ENCODE results near the gene OIT3. TPM values are rescaled to one million over a fixed set of nuclear protein-coding genes. Genes with fewer than 3 reads are reported as not detected.

Gene OIT3
- total and polyA plus RNA-seq, 3 donors from 2014 or later, result 0.68 to 1.4 (median 0.87) TPM

DNA sequence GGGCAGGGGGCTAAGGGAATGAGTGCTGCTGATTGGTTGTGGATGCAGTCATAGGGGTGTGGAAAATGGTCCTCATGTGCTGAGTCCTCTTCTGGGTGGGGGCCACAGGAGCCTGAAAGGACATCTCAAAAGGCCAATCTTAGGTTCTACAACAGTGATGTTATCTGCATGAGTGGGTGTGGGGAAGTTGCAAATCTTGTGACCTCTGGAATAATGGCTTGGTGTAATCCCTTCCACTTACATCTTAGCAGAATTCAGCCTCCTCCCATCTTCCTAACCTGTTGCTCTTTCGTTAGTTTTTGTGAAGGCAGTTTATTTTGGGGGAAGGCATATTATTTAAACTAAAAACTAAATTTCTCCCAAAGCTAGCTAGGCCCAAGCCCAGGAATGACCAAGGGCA is 42.0 kb upstream of the OIT3 start:
- no peaks in the 10 kb centered on the region for H3K36me3 ChIP-seq (ENCODE audit: low read depth, missing control alignments)
- 89 to 97% methylated on average over 1 of the region's 1 CpG for WGBS, 2 donors
- no peaks in the 10 kb centered on the region for H3K4me1 ChIP-seq
- no peak for TF ChIP-seq POLR2A (IDR thresholded peaks at IDR 0.05)
- TF ChIP-seq, protein P1, sequence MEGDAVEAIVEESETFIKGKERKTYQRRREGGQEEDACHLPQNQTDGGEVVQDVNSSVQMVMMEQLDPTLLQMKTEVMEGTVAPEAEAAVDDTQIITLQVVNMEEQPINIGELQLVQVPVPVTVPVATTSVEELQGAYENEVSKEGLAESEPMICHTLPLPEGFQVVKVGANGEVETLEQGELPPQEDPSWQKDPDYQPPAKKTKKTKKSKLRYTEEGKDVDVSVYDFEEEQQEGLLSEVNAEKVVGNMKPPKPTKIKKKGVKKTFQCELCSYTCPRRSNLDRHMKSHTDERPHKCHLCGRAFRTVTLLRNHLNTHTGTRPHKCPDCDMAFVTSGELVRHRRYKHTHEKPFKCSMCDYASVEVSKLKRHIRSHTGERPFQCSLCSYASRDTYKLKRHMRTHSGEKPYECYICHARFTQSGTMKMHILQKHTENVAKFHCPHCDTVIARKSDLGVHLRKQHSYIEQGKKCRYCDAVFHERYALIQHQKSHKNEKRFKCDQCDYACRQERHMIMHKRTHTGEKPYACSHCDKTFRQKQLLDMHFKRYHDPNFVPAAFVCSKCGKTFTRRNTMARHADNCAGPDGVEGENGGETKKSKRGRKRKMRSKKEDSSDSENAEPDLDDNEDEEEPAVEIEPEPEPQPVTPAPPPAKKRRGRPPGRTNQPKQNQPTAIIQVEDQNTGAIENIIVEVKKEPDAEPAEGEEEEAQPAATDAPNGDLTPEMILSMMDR (IDR thresholded peaks at IDR 0.05), result no peak
- H3K9me3 ChIP-seq, result no peaks in the 10 kb centered on the region
- no peak overlapping the region for H3K27ac ChIP-seq
- no peak for DNase-seq
- intact Hi-C loops (cut with DNase I; ENCODE audit: low total_unique reads), result no loop called here
- no peak overlapping the region for H3K4me3 ChIP-seq
- no peaks in the 10 kb centered on the region for H3K27me3 ChIP-seq

DNA sequence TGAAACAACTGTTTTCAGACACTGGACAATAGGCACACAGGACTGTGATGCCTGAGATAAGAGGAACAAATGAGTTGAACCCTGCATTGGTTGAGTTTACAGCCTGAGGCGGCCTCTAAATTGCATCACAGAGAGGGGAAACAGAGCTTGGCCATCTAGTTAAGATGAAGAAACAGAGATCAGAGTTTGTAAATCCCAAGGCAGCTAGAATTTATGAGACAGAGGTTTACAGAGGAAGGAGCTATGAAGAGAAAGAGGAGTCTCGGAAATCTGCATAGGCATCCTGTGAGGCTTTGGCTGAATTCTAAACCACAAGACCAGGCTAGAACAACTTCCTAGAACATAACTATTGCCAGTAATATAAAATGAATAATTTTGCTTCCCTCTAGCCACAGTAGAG is 41.0 kb upstream of the OIT3 start:
- WGBS, 2 donors, result 84 to 93% methylated on average over 2 of the region's 2 CpGs

DNA sequence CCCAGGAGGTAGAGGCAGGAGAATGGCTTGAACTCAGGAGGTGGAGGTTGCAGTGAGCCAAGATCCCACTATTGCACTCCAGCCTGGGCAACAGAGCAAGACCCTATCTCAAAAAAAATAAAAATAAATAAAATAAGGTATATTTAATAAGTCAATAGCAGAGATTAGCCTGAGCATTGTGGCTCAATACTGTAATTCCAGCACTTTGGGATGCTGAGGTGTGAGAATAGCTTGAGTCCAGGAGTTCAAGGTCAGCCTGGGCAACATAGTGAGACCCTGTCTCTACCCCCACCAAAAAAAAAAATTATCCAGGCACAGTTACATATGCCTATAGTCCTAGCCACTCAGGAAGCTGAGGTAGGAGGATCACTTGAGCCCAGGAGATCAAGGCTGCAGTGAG is 38.4 kb upstream of the OIT3 start:
- Histone ChIP-seq H3K27ac (no peak overlapping the region), H3K27me3 (no peaks in the 10 kb centered on the region), H3K4me1 (no peaks in the 10 kb centered on the region), H3K4me3 (no peak overlapping the region), H3K36me3 (ENCODE audit: low read depth, missing control alignments) (no peaks in the 10 kb centered on the region), H3K9me3 (no peaks in the 10 kb centered on the region)
- intact Hi-C loops (cut with DNase I; ENCODE audit: low total_unique reads), result no loop called here
- TF ChIP-seq, protein P1 (IDR thresholded peaks at IDR 0.05), result no peak
- no peak for TF ChIP-seq POLR2A (IDR thresholded peaks at IDR 0.05)
- no peak for DNase-seq

More for the DNA sequence above, 41.0 kb upstream of the OIT3 start:
- Histone ChIP-seq H3K27ac (no peak overlapping the region), H3K27me3 (no peaks in the 10 kb centered on the region), H3K4me3 (no peak overlapping the region), H3K36me3 (ENCODE audit: low read depth, missing control alignments) (no peaks in the 10 kb centered on the region), H3K9me3 (no peaks in the 10 kb centered on the region), H3K4me1 (no peaks in the 10 kb centered on the region)
- intact Hi-C loops (cut with DNase I; ENCODE audit: low total_unique reads), result no loop called here
- no peak for TF ChIP-seq POLR2A (IDR thresholded peaks at IDR 0.05)
- TF ChIP-seq, protein P1 (IDR thresholded peaks at IDR 0.05), result no peak
- DNase-seq, result no peak

DNA sequence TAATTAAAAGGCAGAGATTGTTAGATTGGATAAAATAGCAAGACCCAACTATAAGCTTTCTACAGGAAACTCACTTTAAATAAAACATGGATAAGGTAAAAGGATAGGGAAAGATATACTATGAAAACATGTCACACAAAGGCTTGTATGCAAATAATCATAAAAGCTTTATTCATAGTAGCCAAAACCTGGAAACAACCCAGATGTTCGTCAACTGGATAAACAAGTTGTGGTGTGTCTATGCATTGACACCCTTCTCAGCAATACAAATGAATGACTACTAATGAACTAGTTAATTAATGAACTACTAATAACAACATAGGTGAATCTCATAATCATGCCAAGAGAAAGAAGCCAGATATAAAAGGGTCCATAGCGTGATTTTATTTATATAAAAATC is 37.7 kb upstream of the OIT3 start:
- Histone ChIP-seq H3K4me3 (no peak overlapping the region), H3K9me3 (no peaks in the 10 kb centered on the region), H3K27me3 (no peaks in the 10 kb centered on the region), H3K27ac (no peak overlapping the region), H3K36me3 (ENCODE audit: low read depth, missing control alignments) (no peaks in the 10 kb centered on the region), H3K4me1 (no peaks in the 10 kb centered on the region)
- intact Hi-C loops (cut with DNase I; ENCODE audit: low total_unique reads), result no loop called here
- TF ChIP-seq, protein P1 (IDR thresholded peaks at IDR 0.05), result no peak
- no peak for TF ChIP-seq POLR2A (IDR thresholded peaks at IDR 0.05)
- DNase-seq, result no peak
- WGBS, 2 donors, result 88 to 93% methylated on average over 2 of the region's 2 CpGs

DNA sequence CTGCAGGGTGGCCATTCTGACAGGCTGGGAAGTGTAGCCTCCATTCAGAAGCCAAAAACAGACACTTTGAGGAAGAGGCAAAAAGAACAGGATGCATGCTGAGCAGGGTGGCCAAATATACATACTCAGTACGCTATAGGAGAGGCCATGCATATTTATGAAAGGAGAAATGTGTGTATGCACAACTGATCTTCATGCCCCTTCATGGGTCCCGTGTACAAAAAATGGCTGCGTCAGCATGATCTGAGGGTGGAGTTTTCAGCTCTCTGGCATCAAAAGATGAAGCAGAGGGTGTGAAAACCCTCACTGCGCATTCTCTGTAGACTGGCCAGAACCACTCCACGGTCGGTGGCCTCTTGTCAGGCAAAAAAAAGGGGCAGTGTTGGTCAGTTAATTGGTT is 35.5 kb upstream of the OIT3 start:
- WGBS, 2 donors, result 91 to 92% methylated on average over 6 of the region's 6 CpGs
- H3K27me3 ChIP-seq, result no peaks in the 10 kb centered on the region
- no peaks in the 10 kb centered on the region for H3K36me3 ChIP-seq (ENCODE audit: low read depth, missing control alignments)
- no peaks in the 10 kb centered on the region for H3K9me3 ChIP-seq
- no peak for DNase-seq
- intact Hi-C loops (cut with DNase I; ENCODE audit: low total_unique reads), result no loop called here
- TF ChIP-seq, protein P1 (IDR thresholded peaks at IDR 0.05), result no peak
- TF ChIP-seq POLR2A (IDR thresholded peaks at IDR 0.05), result no peak
- no peak overlapping the region for H3K27ac ChIP-seq
- no peak overlapping the region for H3K4me3 ChIP-seq
- no peaks in the 10 kb centered on the region for H3K4me1 ChIP-seq

Measured in testis (tissue), 3 donors.